SK-N-SH treated with all-trans-retinoic acid at 6 μM for 48 hours (cell line): Measurements from ENCODE around the gene ACSM4.

Source experiments
- ARNTL ChIP-seq: fragments of 450-650 bp; formaldehyde crosslinking; IDR thresholded peaks from 2 replicates; pipeline ENCODE4 v1.5.0; 2020; ENCODE audit warnings: low read depth, mild to moderate bottlenecking, moderate library complexity, borderline replicate concordance
- CSDC2 ChIP-seq: fragments of 250-450 bp; sonication (Bioruptor Pico); IDR thresholded peaks from 2 replicates; pipeline ENCODE4 v1.5.0; 2020; ENCODE audit warnings: mild to moderate bottlenecking, moderate library complexity
- PATZ1 ChIP-seq: fragments of 250-450 bp; sonication (Bioruptor Pico); IDR thresholded peaks from 2 replicates; pipeline ENCODE4 v1.8.0; 2020; ENCODE audit warnings: mild to moderate bottlenecking, moderate library complexity, borderline replicate concordance
- PPARA ChIP-seq: fragments of 250-450 bp; sonication (Bioruptor Pico); IDR thresholded peaks from 2 replicates; pipeline ENCODE4 v1.5.0; 2020; ENCODE audit warnings: mild to moderate bottlenecking, borderline replicate concordance
- RARB ChIP-seq: fragments of 250-450 bp; sonication (Bioruptor Pico); IDR thresholded peaks from 2 replicates; pipeline ENCODE4 v1.8.0; 2021; ENCODE audit warnings: mild to moderate bottlenecking, moderate library complexity
- TOX ChIP-seq: fragments of 250-450 bp; sonication (Bioruptor Pico); IDR thresholded peaks from 2 replicates; pipeline ENCODE4 v1.8.0; 2021; ENCODE audit warnings: mild to moderate bottlenecking, moderate library complexity, borderline replicate concordance
- TSHZ2 ChIP-seq: fragments of 250-450 bp; sonication (Bioruptor Pico); IDR thresholded peaks from 2 replicates; pipeline ENCODE4 v1.5.0; 2020; ENCODE audit warnings: mild to moderate bottlenecking, moderate library complexity
- ZC3H10 ChIP-seq: fragments of 250-450 bp; sonication (Bioruptor Pico); IDR thresholded peaks from 2 replicates; pipeline ENCODE4 v1.5.1; 2021; ENCODE audit warnings: mild to moderate bottlenecking, moderate library complexity
- ZFP3 ChIP-seq: fragments of 250-450 bp; sonication (Bioruptor Pico); IDR thresholded peaks from 2 replicates; pipeline ENCODE4 v1.5.0; 2020; ENCODE audit warnings: mild to moderate bottlenecking, moderate library complexity

GRCh38 chr12:7297865-7298264 lies 6.0 kb upstream of the ACSM4 start:
- no peak for TF ChIP-seq ARNTL
- no peak for TF ChIP-seq CSDC2 (CRISPR knock-in tag)
- no peak for TF ChIP-seq PATZ1 (CRISPR knock-in tag)
- no peak for TF ChIP-seq TOX
- TF ChIP-seq ZFP3 (CRISPR knock-in tag), result no peak
- TF ChIP-seq ZC3H10, result no peak
- TF ChIP-seq TSHZ2, result no peak
- TF ChIP-seq RARB, result no peak
- TF ChIP-seq PPARA (CRISPR knock-in tag), result no peak
